ENCODE measurements around the gene MYLK2. TPM values are rescaled to one million over a fixed set of nuclear protein-coding genes. Genes with fewer than 3 reads are reported as not detected.

MYLK2 gene
- 0.15 TPM for polyA plus RNA-seq (2012; ENCODE audit: low read depth, missing spikeins)

DNA sequence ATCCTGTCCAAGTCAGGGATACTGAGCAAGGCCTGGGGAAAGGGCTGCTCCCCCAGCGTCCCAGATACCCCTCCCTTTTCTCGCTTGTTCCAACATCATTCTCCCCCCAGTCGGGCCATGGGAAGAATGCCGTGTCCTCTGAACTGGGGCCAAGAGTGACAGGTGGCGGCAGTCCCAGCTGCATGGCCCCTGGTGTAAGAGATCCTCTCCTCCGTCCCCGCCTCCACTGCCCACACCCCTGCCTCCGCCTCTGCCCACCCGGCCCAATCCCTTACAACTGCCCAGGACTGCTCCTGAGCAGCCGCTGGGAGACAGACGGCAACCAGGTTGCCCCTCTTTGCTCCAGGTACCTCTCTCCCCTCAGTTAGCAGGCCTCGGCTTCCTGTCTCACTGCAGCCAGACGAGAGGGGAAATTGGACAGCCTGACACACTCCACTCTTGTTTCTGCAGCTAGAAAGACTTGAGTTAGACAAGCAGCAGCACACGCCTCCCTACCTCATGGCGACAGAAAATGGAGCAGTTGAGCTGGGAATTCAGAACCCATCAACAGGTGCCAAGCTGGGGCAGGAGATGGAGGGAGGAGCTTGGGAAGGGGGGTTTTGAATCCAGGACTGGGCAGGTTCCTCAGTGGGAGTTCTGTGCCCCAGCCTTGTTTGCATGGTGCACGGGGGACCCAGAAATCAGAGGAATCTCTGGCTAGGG, at the start of gene MYLK2:
Gene MYLK2, plus strand, starts transcription at position 274 of the 702 bp plus-strand sequence. Its CDS starts 225 bp downstream, at position 499.
- TF ChIP-seq TAF1 (IDR thresholded peaks at IDR 0.05; ENCODE audit: low read depth, low read length) (no peak), POU2F2 (IDR thresholded peaks at IDR 0.05; ENCODE audit: low read depth, low read length) (no peak), POLR2A (IDR thresholded peaks at IDR 0.05; ENCODE audit: low read depth, low read length) (no peak), PAX5 (IDR thresholded peaks at IDR 0.05; ENCODE audit: insufficient read depth, low read length, severe bottlenecking) (no peak), SPI1 (IDR thresholded peaks at IDR 0.05; ENCODE audit: low read depth, low read length) (no peak), POLR2AphosphoS5 (IDR thresholded peaks at IDR 0.05; ENCODE audit: low read depth, low read length) (no peak)
- no peak for DNase-seq (ENCODE audit: insufficient read length, low spot score)
- FAIRE-seq = no peak

DNA sequence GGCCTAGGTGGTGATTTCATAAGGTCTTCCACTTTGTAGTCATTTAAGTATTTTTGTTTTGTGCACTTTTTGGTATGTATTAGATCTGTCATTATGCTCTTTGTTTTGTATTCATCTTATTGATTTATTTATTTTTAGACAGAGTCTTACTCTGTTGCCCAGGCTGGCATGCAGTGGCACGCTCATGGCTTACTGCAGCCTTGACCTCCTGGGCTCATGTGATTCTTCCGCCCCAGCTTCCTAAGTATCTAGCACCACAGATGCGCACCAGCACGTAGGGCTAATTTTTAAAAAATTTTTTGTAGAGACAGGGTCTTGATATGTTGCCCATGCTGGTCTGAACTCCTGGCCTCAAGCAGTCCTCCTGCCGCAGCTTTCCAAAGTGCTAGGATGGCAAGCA, 49.5 kb upstream of the MYLK2 start:
- TF ChIP-seq POLR2AphosphoS5 (IDR thresholded peaks at IDR 0.05; ENCODE audit: low read depth, low read length) = no peak
- TF ChIP-seq POU2F2 (IDR thresholded peaks at IDR 0.05; ENCODE audit: low read depth, low read length) = no peak
- DNase-seq (ENCODE audit: insufficient read length, low spot score) (no peak), FAIRE-seq (no peak)

DNA sequence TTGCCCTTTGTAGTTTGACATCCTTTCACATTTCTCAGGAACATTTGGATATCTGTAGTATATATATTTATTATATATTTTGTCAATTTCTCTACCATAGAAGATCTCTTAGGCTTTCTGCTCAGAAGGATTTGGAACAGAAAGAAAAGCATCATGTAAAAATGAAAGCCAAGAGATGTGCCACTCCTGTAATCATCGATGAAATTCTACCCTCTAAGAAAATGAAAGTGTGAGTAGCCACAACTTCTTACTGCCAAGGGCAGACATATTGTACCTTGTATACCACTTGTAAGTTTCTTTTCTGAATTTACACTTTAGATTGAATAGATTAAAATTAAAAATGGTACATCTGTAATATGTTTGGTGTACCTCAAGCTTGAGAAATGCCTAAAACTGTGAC, 48.9 kb upstream of the MYLK2 start:
- FAIRE-seq (no peak), DNase-seq (ENCODE audit: insufficient read length, low spot score) (no peak)
- TF ChIP-seq SPI1 (IDR thresholded peaks at IDR 0.05; ENCODE audit: low read depth, low read length) (no peak), POLR2A (IDR thresholded peaks at IDR 0.05; ENCODE audit: low read depth, low read length) (no peak), POLR2AphosphoS5 (IDR thresholded peaks at IDR 0.05; ENCODE audit: low read depth, low read length) (no peak), PAX5 (IDR thresholded peaks at IDR 0.05; ENCODE audit: insufficient read depth, low read length, severe bottlenecking) (no peak), POU2F2 (IDR thresholded peaks at IDR 0.05; ENCODE audit: low read depth, low read length) (no peak), TAF1 (IDR thresholded peaks at IDR 0.05; ENCODE audit: low read depth, low read length) (no peak)

DNA sequence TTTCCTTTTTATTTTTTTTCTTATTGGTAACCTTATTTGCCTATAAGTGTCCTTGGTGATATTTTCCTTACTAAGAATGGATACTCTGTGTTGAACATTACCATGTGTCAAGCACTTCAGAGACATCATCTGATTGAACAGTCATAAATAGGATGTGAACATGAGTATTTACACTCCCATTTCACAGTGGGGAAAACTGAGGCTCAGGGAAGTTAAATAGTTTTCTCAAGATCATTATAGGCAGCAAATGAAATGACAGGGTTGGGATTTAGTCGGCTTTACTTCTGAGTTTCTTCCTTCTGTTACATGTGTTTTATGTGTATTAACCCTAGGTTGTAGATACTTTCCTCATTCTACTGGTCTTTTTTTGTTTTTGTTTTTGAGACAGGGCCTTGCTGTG, 44.7 kb upstream of the MYLK2 start:
- FAIRE-seq (no peak), DNase-seq (ENCODE audit: insufficient read length, low spot score) (no peak)
- TF ChIP-seq SPI1 (IDR thresholded peaks at IDR 0.05; ENCODE audit: low read depth, low read length) = no peak

DNA sequence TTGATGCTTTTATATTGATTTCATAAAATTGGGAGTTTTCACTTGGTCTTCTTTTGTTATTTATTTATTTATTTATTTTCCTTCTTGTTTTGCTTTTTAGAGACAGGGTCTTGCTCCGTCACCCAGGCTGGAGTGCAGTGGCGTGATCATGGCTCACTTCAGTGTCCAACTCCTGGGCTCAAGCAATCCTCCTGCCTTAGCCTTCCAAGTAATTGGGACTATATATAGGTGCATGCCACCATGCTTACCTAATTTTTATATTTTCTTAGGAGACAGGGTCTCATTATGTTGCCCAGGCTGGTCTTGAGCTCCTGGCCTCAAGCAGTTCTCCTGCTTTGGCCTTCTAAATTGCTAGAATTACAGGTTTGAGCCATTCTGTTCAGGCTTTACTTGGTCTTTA, 38.3 kb upstream of the MYLK2 start:
- FAIRE-seq = no peak
- TF ChIP-seq PAX5 (IDR thresholded peaks at IDR 0.05; ENCODE audit: insufficient read depth, low read length, severe bottlenecking) (no peak), SPI1 (IDR thresholded peaks at IDR 0.05; ENCODE audit: low read depth, low read length) (no peak)
- no peak for DNase-seq (ENCODE audit: insufficient read length, low spot score)

DNA sequence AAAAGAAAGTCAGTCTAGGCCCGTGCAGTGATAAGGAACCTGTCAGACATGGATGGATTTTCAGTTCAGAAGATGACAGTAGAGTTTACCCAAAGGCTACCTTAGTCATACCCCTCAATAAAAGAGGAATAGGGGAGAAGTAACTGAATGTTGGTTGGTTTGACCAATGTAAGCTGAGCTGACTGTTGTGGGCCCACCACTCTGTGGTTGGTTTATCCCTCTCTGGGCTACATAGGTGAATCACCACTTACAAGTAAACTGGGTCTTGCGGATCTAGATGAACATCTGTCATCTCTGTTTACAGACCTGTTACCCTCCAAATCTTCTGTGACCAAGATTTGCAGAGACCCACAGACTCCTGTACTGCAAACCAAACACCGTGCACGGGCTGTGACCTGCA, 37.2 kb upstream of the MYLK2 start:
- TF ChIP-seq PAX5 (IDR thresholded peaks at IDR 0.05; ENCODE audit: insufficient read depth, low read length, severe bottlenecking) (no peak), POLR2AphosphoS5 (IDR thresholded peaks at IDR 0.05; ENCODE audit: low read depth, low read length) (no peak), SPI1 (IDR thresholded peaks at IDR 0.05; ENCODE audit: low read depth, low read length) (no peak), POU2F2 (IDR thresholded peaks at IDR 0.05; ENCODE audit: low read depth, low read length) (no peak), POLR2A (IDR thresholded peaks at IDR 0.05; ENCODE audit: low read depth, low read length) (no peak), TAF1 (IDR thresholded peaks at IDR 0.05; ENCODE audit: low read depth, low read length) (no peak)
- no peak for FAIRE-seq
- no peak for DNase-seq (ENCODE audit: insufficient read length, low spot score)

DNA sequence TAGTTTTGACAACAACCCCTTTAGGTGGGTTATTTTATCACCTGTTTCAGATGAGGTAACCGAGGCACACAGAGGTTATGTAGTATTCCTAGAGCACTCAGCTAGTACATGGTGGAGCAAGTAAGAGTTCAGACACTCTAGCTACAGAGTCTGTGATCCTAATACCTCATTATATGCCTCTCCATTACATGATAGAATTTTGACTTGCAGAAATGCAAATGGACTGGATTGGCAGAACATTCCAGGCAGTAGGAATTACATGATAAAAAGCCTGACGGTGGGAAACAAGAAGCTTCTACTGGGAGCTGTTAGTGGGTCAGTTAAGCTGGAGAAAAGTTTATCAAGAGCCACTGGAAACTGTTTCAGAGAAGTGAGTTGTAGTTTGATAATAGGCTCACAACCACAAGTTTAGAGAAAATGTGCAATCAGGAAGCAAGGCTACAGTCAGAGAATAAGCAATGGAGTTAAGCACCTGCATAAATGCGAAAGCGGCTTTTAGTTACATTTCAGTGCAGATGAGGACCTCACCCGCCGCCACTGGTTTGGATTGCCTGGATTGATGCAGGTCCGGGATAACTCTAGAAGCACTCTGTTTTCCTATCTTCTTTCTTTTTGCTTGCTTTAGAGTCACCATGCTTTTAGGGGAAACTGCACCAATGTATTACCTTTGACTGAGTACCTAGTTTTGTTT, 34.7 kb upstream of the MYLK2 start:
- no peak for TF ChIP-seq SPI1 (IDR thresholded peaks at IDR 0.05; ENCODE audit: low read depth, low read length)
- TF ChIP-seq POLR2AphosphoS5 (IDR thresholded peaks at IDR 0.05; ENCODE audit: low read depth, low read length) = no peak
- TF ChIP-seq TAF1 (IDR thresholded peaks at IDR 0.05; ENCODE audit: low read depth, low read length) = no peak
- no peak for TF ChIP-seq PAX5 (IDR thresholded peaks at IDR 0.05; ENCODE audit: insufficient read depth, low read length, severe bottlenecking)
- no peak for TF ChIP-seq POLR2A (IDR thresholded peaks at IDR 0.05; ENCODE audit: low read depth, low read length)
- no peak for TF ChIP-seq POU2F2 (IDR thresholded peaks at IDR 0.05; ENCODE audit: low read depth, low read length)
- FAIRE-seq = no peak

DNA sequence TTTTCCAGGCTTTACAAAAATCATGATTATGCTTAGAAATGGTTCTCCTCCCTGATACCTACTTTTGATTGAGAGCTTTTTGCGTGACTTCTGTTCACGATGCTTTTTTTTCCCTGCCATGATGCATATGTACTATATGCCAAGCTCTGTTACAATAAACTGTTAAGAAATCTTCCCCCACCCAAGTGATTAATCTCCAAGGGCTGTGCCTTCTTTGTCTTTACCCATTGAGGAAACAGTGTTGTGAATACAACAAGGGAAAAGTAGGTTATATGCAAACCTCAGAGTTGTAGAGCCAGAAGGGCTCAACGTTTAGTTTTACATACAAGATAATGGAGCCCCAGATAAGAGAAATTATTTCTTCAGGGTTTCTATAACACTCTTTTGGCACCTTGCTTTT, 34.1 kb upstream of the MYLK2 start:
- DNase-seq (ENCODE audit: insufficient read length, low spot score) (no peak), FAIRE-seq (no peak)
- no peak for TF ChIP-seq PAX5 (IDR thresholded peaks at IDR 0.05; ENCODE audit: insufficient read depth, low read length, severe bottlenecking)
- no peak for TF ChIP-seq POLR2AphosphoS5 (IDR thresholded peaks at IDR 0.05; ENCODE audit: low read depth, low read length)
- TF ChIP-seq POU2F2 (IDR thresholded peaks at IDR 0.05; ENCODE audit: low read depth, low read length) = no peak
- no peak for TF ChIP-seq POLR2A (IDR thresholded peaks at IDR 0.05; ENCODE audit: low read depth, low read length)
- no peak for TF ChIP-seq SPI1 (IDR thresholded peaks at IDR 0.05; ENCODE audit: low read depth, low read length)
- no peak for TF ChIP-seq TAF1 (IDR thresholded peaks at IDR 0.05; ENCODE audit: low read depth, low read length)

More for the DNA sequence above, 34.7 kb upstream of the MYLK2 start:
- no peak for DNase-seq (ENCODE audit: insufficient read length, low spot score)

DNA sequence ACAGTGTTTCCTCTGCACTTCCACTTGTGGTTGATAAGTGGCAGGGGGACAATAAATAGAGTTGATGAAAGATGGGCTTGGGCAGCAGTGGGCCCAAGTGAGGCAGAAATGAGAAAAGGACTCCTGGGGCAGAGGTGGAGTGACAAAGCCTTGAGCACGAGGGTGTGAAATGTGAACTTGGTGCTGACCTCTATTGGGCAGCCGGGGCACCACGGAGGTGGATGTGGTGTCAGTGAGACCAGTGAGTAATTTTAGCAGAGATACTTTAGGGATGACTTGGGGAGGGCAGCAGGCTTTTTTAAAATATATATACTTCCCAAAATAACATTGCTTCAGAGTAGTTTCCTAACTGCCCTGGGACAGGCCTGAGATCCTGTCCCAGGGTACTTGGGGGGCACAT, 30.6 kb upstream of the MYLK2 start:
- FAIRE-seq = no peak
- DNase-seq (ENCODE audit: insufficient read length, low spot score) = no peak
- TF ChIP-seq TAF1 (IDR thresholded peaks at IDR 0.05; ENCODE audit: low read depth, low read length) (no peak), POLR2A (IDR thresholded peaks at IDR 0.05; ENCODE audit: low read depth, low read length) (no peak), POLR2AphosphoS5 (IDR thresholded peaks at IDR 0.05; ENCODE audit: low read depth, low read length) (no peak), POU2F2 (IDR thresholded peaks at IDR 0.05; ENCODE audit: low read depth, low read length) (no peak), PAX5 (IDR thresholded peaks at IDR 0.05; ENCODE audit: insufficient read depth, low read length, severe bottlenecking) (no peak), SPI1 (IDR thresholded peaks at IDR 0.05; ENCODE audit: low read depth, low read length) (no peak)

DNA sequence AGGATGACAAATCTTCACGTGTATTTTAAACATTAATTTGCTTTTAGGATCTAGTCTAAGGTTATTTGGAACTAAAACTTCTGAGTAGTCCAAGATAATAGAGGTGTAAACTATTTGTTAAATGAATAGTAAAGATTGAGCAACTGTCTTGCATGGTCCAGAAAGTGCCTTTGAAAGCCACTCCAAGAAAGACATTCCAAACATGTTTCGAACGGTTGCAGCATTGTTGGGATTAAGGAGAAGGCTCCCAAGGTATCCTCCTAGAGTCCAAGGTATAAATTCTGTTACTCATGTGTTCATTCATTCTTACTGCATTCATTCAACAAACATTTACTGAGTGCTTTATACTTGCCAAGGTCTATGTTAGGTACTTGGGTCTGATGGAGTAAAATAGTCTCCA, 28.8 kb upstream of the MYLK2 start:
- DNase-seq (ENCODE audit: insufficient read length, low spot score) (no peak), FAIRE-seq (no peak)
- no peak for TF ChIP-seq PAX5 (IDR thresholded peaks at IDR 0.05; ENCODE audit: insufficient read depth, low read length, severe bottlenecking)
- no peak for TF ChIP-seq TAF1 (IDR thresholded peaks at IDR 0.05; ENCODE audit: low read depth, low read length)
